ENCODE measurements around the gene PMF1.
"Not testable (repeated sequence)": the region's sequence is repeated elsewhere in the genome, so short reads cannot be mapped to it uniquely, and the experiment has no call there.

Gene PMF1

DNA sequence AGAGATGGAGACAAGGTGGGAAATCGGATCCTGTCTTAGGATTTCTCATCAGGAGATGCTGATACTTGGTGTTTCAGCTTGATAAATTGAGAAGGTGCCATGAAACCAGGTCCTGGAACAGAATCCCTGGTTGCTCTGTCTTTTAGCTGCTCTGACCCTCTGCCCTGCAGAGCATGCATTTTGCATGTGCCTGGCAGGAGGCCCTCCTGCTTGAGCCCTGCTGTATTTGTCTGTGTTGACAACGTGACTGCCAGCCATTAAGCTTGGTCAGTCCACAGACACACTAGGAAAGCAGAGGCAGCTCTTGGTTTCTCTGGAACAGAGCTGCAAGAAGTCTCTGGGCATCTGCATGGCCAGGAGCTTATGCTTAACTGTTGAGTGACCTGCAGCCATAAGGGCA lies 16.4 kb upstream of the PMF1 start:
- no peak for DNase-seq (ENCODE audit: low read depth)

DNA sequence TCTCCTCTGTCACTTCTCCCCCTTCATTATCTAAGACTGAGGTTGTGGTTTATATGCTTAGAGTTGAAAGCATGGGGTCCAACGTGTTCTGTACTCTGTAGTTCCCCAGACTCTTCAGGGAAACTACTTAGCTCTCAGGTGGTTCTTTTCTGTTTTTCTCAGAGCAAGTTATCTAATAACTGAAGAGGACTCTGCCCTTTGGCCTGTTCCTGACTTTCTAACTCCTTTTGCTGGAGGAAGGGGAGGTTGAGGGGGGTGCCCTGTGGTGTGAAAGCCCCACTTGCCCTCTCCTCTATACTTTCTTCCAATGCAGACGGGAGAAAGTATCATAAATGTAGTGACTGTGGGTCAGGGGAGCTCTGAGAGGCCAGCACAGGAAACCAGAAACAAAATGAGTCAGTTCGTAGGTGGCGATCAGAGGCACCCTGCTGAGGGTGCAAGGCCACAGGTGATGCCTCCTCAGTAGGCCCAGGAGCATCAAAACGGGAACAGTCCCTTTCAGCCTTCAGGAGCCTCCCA lies 13.9 kb upstream of the PMF1 start:
- DNase-seq (ENCODE audit: low read depth), result no peak

DNA sequence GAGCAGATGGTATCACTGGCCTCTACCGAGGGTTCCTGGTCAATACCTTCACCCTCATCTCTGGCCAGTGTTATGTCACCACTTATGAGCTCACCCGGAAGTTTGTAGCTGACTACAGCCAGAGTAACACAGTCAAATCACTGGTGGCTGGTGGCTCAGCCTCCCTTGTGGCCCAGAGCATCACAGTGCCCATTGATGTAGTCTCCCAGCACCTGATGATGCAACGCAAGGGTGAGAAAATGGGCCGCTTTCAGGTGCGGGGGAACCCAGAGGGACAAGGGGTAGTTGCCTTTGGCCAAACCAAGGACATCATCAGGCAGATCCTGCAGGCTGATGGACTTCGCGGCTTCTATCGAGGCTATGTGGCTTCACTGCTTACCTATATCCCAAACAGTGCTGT lies 12.8 kb upstream of the PMF1 start:
- DNase-seq (ENCODE audit: low read depth), result no peak

DNA sequence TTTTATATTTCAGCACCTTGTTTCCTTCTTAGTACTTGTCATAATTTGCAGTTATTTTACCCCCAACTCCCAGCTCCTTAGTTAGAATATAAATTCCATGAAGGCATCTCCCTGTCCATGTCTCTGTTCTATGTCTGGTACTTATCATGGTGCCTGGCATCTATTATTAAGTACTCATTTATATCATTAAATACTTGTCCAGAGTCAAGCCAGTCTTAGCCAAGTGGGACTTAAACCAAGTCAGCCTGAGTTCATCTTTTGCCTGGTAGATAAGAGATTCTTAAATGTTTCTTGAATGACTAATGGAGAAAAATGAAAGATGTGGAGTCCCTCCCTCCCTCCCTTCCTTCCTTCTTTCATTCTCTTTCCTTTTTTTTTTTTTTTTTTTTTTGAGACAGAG lies 9.5 kb upstream of the PMF1 start:
- DNase-seq (ENCODE audit: low read depth), result no peak

DNA sequence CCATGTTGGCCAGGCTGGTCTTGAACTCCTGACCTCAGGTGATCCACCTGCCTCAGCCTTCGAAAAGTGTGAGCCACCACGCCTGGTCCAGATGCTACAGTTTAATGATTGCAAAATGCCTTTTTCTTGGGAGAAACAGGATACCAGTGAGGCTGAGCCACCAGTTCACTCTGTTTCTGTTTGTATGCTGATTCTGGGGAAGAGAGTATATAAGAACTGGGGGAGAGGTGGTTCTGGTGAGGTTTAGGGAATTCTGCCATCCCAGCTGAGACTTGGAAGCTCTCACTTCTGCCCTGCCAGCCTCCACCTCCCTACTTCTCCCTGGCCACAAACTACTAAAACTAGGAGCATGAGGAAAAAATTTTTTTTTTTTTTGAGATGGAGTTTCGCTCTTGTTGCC lies 8.1 kb upstream of the PMF1 start:
- DNase-seq (ENCODE audit: low read depth), result no peak

DNA sequence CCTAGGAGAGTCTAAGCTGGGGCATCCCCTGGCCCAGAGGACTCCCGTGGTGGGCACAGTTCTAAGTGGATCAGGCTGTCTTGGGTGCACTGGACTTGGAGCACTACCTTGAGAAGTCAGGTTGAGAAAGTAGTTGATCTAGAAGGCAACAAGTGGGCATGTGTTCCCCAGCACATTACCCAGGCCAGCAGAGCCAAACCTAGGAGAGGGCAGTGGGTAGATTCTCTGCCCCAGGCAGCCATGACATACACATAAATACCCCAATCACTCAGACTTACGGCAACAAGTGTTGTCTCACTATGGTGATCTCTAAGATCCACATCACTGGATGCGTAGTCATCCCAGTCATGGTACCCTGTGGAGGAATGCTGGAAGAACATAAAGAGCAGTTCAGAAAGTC lies 1.6 kb upstream of the PMF1 start:
- DNase-seq (ENCODE audit: low read depth), result no peak

DNA sequence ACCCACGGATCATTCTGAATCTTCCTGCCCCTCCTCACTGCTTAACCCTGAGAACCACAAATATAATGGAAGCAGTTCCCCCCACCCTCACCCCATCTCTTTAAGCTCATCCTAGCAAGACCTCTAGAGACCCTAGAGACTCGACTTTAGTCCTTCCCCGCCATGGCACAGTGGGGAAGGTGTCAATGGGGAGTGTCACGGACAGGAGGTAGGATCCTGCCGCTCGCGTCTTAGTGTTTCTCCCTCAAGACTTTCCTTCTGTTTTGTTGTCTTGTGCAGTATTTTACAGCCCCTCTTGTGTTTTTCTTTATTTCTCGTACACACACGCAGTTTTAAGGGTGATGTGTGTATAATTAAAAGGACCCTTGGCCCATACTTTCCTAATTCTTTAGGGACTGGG lies 677 bp upstream of the PMF1 start:
- no peak for DNase-seq (ENCODE audit: low read depth)

DNA sequence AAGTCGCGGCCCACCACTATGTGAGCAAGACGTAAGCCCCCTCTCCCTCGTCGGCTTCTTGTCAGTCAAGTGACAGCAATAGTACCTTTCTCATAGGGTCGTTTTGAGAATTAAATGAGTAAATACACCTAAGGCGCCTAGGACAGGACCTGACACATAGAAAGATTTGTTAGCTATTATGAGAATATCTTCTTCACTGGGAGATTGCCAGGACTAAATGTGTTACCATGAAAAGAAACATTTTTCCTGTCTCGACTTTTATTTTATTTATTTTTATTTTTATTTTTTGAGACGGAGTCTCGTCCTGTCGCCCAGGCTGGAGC lies 798 bp downstream of the PMF1 start:
- DNase-seq (ENCODE audit: low read depth), result no peak

DNA sequence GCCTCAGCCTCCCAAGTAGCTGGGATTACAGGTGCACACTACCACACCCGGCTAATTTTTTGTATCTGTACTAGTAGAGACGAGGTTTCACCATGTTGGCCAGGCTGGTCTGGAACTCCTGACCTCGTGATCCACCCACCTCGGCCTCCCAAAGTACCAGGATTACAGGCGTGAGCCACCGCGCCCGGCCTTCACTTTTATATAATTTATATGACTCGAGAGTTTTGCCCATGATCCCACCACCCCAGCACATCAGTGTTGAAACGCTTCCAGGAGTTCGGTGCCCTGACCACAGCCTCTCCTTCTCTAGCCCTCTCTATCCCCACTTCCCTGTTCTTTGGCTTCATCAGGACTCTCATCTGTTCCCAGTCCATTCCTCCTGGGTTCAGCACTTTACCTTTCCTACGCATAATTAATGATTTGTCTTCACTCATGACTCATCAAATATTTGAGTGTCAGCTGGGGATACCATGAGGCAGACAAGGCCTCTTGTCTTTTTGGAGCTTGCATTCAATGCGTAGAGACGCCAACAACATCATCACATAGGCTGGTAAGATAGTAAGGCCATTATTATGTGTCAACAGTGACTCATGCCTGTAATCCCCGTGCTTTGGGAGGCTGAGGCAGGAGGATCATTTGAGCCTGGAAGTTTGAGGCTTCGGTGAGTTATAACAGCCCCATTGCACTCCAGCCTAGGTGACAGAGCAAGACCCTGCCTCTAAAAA lies 1.4 kb downstream of the PMF1 start:
- no peak for DNase-seq (ENCODE audit: low read depth)

DNA sequence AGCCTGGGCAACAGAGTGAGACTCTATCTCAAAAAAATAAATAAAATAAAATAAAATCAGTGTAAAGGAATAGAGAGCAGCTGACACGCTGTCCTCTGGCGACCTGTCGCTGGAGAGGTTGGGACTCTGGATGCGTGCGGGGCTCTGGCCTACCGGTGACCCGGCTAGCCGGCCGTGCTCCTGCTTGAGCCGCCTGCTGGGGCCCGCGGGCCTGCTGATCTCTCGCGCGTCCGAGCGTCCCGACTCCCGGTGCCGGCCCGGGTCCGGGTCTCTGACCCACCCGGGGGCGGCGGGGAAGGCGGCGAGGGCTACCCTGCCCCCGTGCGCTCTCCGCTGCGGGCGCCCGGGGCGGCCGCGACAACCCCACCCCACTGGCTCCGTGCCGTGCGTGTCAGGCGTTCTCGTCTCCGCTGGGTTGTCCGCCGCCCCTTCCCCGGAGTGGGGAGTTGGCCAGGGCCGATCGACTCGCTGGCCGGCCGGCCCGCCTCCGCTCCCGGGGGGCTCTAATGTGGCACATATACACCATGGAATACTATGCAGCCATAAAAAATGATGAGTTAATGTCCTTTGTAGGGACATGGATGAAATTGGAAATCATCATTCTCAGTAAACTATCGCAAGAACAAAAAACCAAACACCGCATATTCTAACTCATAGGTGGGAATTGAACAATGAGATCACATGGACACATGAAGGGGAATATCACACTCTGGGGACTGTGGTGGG lies 3.7 kb downstream of the PMF1 start:
- DNase-seq (ENCODE audit: low read depth), result not testable (repeated sequence)

DNA sequence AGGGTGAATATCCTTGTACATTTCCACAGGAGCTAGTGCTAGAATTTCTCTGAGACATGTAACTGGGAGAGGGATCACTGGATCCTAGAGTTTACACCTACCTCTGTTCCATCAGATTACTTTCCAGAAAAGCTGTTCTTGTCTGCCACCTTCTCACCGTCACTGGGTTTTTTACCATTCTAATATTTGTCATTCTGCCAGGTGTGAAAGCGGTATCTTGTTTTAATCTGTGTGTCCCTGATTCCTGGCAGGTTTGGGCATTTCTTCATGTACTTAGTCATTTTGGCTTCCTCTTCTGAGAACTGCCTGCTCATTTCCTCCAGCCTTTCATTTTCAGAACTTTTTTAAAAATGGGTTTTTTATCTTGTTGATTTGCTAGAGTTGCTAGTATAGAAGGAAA lies 5.1 kb downstream of the PMF1 start:
- no peak for DNase-seq (ENCODE audit: low read depth)

DNA sequence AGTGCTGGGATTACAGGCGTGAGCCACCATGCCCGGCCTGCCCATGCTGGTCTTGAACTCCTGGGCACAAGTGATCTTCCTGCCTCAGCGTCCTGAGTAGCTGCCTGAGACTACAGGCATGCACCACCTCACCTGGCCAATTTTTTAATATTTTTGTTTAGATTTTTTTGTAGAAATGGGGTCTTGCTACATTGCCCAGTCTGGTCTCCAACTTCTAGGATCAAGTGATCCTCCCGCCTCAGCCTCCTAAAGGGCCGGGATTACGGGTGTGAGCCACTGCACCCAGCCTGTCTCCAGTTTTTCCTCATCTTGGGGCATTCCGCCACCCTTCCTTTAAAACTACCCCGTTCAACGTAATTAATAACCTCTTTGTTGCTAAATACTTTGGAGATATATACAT lies 7.4 kb downstream of the PMF1 start:
- DNase-seq (ENCODE audit: low read depth), result no peak

DNA sequence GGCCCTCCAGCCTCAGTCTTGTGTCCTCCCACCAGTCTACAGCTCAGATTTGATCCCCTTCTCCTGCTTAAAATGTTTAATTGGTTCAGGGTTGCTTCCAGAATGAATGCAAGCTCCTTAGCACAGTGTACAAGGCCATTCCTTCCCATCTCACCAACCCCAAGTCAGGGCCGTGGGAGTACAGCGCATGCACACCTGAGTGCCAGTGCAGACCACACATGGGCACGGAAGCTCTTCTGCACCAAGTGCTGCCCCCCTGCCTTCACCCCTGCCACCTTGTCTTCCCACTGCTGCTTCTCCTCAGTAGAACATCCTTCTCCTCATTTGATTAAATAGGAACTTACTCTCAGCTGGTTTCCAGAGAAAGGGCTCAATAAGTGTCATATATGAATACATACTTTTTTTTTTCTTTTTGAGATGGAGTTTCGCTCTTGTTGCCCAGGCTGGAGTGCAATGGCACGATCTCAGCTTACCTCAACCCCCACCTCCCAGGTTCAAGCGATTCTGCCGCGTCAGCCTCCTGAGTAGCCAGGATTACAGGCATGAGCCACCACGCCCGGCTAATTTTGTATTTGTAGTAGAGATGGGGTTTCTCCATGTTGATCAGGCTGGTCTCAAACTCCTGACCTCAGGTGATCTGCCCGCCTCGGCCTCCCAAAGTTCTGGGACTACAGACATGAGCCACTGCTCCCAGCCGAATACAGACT lies 9.3 kb downstream of the PMF1 start:
- no peak for DNase-seq (ENCODE audit: low read depth)

DNA sequence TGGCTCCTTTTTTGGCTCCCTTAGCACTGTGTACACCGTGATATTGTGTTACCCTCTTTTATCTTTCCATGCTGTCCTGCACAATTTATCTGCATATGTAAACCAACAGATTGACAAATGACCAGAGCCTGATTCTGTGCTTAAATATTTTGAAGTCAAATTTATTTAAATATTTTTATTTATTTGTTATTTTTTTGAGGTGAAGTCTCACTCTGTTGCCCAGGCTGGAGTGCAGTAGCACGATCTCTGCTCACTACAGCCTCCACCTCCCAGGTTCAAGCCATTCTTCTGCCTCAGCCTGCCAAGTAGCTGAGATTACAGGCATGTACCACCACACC lies 12.8 kb downstream of the PMF1 start:
- no peak for DNase-seq (ENCODE audit: low read depth)

DNA sequence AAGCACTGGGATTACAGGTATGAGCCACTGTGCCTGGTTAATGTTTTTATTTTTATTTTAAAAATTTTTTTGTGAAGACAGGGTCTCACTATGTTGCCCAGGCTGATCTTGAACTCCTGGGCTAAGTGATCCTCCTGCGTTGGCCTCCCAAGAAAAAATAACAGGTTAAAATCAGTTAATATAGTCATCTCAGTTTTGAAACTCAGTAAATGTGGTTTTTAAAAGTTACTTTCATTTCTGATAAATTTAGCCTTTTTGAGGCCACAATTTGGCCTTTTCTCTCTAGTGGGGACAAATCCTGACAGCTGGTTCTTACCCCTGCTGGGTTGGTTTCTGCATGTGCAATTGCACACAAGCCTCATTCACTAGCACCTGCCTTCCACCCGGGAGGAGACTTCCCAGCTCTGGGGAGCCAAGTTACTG lies 13.3 kb downstream of the PMF1 start:
- DNase-seq (ENCODE audit: low read depth), result no peak

DNA sequence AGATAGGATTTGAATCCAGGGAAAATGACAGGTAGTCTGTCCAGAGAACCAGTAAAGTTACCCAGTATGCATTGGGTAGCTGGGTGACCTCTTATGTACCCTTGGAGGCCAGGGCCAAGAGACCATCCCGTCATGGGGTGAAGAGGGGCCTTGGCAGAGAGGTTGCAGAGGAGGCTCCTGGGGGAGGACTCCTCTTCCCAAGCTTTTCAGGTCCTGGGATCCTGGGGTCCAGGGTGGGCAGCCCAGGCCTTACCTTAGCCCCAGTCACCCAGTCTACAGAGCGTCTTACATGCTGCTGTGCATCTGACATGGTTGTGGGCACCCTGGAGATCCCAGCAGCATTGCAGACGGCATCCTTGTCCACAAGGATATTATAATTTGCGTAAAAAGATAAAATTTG lies 14.0 kb downstream of the PMF1 start:
- no peak for DNase-seq (ENCODE audit: low read depth)

DNA sequence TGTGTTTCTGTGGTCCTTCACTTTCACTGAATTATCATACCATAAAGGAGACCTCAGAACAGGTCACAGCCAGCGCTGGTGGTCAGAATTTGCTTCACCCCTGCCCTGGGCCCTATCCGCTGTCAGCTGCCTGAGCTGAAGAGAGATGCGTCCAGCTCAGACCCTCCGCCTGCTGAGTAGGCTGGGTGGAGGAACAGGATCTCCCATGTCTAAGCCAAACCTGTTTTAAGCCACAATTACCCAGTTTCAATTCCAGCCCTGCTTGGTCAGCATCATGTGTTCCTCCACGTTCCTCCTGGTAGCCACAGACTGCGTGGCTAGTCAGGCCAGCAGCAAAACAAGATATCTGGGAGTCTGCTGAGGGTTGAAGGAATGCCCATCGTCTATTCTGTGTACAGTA lies 15.7 kb downstream of the PMF1 start:
- DNase-seq (ENCODE audit: low read depth), result no peak

DNA sequence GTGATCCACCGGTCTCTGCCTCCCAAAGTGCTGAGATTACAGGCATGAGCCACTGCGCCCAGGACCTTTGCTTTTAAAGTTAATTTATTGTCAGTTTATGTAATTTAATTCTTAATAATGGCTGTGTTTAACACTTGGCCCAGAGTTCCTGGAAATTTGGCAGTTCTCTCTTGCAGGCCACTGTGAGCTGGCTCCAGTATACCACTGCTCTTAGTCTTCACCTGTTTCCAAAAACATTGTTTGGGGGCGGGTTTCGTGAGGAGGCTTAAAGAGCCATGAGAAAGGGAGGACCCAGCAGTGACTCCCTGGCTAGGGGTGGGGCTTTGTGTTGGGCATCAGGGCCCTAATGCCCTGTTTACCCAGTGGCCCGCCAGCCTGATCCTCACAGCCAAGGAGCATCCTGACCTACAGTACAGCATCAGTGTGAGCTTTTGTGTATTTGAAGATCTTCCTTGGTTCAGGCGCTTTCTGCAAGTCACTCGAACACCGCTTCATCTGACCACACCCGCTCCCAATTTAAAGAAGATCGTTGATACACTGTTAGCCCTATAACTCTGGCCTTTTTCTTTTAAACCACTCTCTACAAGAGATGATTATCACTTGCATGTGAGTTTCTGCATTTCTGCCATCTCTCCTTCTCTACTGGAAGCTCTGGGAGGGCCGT lies 17.1 kb downstream of the PMF1 start:
- DNase-seq (ENCODE audit: low read depth), result no peak

DNA sequence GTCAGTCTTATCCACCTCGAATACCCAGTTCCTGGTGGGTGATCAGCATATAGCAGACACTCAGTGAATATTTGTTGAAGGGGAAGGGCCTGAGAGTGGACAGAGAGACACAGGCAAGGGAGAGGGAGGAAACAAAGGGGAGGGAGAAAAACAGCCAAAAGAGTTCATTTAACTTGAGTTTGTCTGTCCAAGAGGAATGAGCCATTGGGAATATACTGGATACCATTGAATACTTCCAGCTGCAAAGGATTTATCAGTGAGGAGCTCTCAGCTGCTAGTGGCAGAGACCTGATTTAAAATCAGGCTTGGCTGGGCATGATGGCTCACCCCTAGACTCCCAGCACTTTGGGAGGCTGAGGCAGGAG lies 17.6 kb downstream of the PMF1 start:
- DNase-seq (ENCODE audit: low read depth), result no peak

DNA sequence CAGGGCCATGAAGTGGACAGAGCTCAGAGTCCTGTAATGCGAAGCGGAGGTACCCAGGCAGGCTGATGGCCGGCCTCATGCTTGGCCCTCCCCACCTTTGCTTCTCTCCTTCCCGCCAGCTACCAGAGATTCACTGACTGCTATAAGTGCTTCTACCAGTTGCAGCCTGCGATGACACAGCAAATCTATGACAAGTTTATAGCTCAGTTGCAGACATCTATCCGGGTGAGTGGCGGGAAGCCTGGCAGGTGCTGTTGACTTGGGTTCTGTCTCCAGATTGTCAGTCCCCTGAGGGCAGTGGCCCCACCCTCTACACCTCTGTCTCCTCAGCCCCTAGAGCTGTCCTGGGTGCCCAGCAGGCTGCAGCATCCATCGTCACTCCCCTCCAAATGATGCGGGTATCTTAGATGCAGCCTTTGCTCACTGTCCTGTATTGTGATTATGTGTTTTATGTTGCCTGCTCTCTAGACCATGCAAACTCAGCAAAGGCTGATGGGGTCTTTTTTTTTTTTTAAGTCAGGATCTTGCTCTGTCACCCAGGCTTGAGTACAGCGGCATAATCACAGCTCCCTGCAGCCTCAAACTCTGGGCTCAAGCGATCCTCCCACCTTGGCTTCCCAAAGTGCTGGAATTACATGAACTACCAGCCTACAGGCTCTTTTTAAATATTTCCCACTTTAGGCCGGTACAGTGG lies 19.5 kb downstream of the PMF1 start:
- DNase-seq (ENCODE audit: low read depth), result no peak

DNA sequence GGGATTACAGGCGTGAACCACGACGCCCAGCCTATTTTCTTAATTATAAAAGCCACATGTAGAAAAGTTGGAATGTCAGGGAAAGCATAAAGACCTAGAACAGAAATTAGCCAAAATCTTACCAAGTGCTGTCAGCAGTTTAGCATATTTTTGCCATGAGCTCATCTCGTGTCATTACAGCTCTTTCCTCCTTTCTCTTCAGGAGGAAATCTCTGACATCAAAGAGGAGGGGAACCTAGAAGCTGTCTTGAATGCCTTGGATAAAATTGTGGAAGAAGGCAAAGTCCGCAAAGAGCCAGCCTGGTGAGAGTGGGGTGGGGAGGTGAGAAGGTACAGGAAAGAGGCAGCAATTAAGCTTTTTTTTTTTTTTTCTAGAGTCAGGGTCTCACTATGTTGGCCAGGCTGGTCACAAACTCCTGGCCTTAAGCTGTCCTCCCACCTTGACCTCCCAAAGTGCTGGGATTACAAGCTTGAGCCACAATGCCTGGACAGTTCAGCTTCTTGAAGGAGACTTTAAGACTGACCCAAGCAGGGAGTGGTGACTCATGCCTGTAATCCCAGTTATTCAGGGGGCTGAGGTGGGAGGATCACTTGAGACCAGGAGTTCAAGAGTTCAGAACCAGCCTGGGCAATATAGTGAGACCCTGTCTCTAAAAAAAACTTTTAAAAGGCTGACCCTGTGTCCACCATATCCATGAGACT lies 20.8 kb downstream of the PMF1 start:
- DNase-seq (ENCODE audit: low read depth), result no peak

DNA sequence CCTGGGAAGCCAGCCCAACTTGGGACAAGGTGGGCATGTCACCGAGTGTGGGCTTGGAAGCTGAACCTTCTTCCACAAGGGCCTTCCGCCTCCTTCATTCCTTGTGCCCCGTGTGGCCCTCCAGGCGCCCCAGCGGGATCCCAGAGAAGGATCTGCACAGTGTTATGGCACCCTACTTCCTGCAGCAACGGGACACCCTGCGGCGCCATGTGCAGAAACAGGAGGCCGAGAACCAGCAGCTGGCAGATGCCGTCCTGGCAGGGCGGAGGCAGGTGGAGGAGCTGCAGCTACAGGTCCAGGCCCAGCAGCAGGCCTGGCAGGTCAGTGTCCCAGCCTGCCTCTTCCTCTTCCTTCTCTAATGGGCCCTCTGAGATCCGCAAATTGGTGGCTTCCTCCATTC lies 23.4 kb downstream of the PMF1 start:
- DNase-seq (ENCODE audit: low read depth), result no peak

Data from T-helper 22 cell (primary cell).